GM23338 (cell line): ENCODE measurements around the gene NACA2. TPM values are rescaled to one million over a fixed set of nuclear protein-coding genes. Genes with fewer than 3 reads are reported as not detected.

Experiments
- ATAC-seq: fragments of 200-7000 bp; cut with Tn5 transposase; 3 replicates; pipeline ENCODE4 v1.9.1; 2020
- DNase-seq: peaks from one replicate; pipeline ENCODE4 v3.0.0-alpha.2; 2015; ENCODE audit warnings: low spot score
- H2AFZ ChIP-seq: fragments of 200-600 bp; sonication (generic); 2 replicates; pipeline ENCODE4 v1.8.0; 2016; ENCODE audit warnings: antibody characterized with exemption, mild to moderate bottlenecking, moderate library complexity
- H3F3A ChIP-seq: fragments of 200-600 bp; sonication (generic); replicated peaks from 2 replicates; pipeline ENCODE4 v1.8.0; 2017; ENCODE audit warnings: antibody characterized with exemption, mixed run types, low read depth
- H3K27ac ChIP-seq: fragments of 200-600 bp; sonication (generic); 2 replicates; pipeline ENCODE4 v1.6.1; 2016; ENCODE audit warnings: low read depth
- H3K27me3 ChIP-seq: fragments of 200-600 bp; sonication (generic); 2 replicates; pipeline ENCODE4 v1.8.0; 2016; ENCODE audit warnings: mild to moderate bottlenecking, mixed run types, moderate library complexity; ENCODE audit not compliant: insufficient read depth
- H3K36me3 ChIP-seq: fragments of 200-600 bp; sonication (generic); 2 replicates; pipeline ENCODE4 v1.8.0; 2016; ENCODE audit warnings: mild to moderate bottlenecking; ENCODE audit not compliant: insufficient read depth
- H3K4me1 ChIP-seq: fragments of 200-600 bp; sonication (generic); 2 replicates; pipeline ENCODE4 v1.8.0; 2016; ENCODE audit warnings: mild to moderate bottlenecking, moderate library complexity; ENCODE audit not compliant: insufficient read depth
- H3K4me2 ChIP-seq: fragments of 200-600 bp; sonication (generic); 2 replicates; pipeline ENCODE4 v1.7.1; 2017; ENCODE audit warnings: mixed run types
- H3K4me3 ChIP-seq: fragments of 200-600 bp; sonication (generic); 2 replicates; pipeline ENCODE4 v1.6.1; 2016; ENCODE audit warnings: mixed run types
- H3K79me2 ChIP-seq: fragments of 200-600 bp; sonication (generic); replicated peaks from 2 replicates; pipeline ENCODE4 v1.8.0; 2017; ENCODE audit warnings: mild to moderate bottlenecking; ENCODE audit not compliant: insufficient read depth
- H3K9me2 ChIP-seq: fragments of 200-600 bp; sonication (generic); 2 replicates; pipeline ENCODE4 v1.8.0; 2017; ENCODE audit not compliant: insufficient read depth
- H4K20me1 ChIP-seq: fragments of 200-600 bp; sonication (generic); replicated peaks from 2 replicates; pipeline ENCODE4 v1.8.0; 2017; ENCODE audit warnings: mild to moderate bottlenecking; ENCODE audit not compliant: insufficient read depth
- H3K27ac Mint-ChIP-seq: 2 replicates; pipeline ENCODE4 v1.8.0; 2020; ENCODE audit warnings: inconsistent platforms, mild to moderate bottlenecking, moderate library complexity, mixed read lengths
- H3K27me3 Mint-ChIP-seq: 3 replicates; pipeline ENCODE4 v1.8.0; 2022; ENCODE audit warnings: low read depth, mild to moderate bottlenecking, moderate library complexity, mixed read lengths, inconsistent platforms; ENCODE audit not compliant: insufficient read depth, poor library complexity
- H3K36me3 Mint-ChIP-seq: 3 replicates; pipeline ENCODE4 v1.8.0; 2021; ENCODE audit warnings: low read depth, mild to moderate bottlenecking, inconsistent platforms, moderate library complexity, mixed read lengths
- H3K4me1 Mint-ChIP-seq: 3 replicates; pipeline ENCODE4 v1.8.0; 2020; ENCODE audit warnings: mild to moderate bottlenecking, inconsistent platforms, mixed read lengths
- H3K4me3 Mint-ChIP-seq: 3 replicates; pipeline ENCODE4 v1.8.0; 2021; ENCODE audit warnings: moderate library complexity, mild to moderate bottlenecking, inconsistent platforms, mixed read lengths
- H3K9me3 Mint-ChIP-seq: 3 replicates; pipeline ENCODE4 v1.8.0; 2020; ENCODE audit warnings: moderate library complexity, mild to moderate bottlenecking, inconsistent platforms, mixed read lengths
- CREB1 ChIP-seq: fragments of 250-450 bp; sonication (Bioruptor Pico); IDR thresholded peaks from 2 replicates; pipeline ENCODE4 v1.5.0; 2020; ENCODE audit warnings: low read depth, mild to moderate bottlenecking, moderate library complexity
- EZH2phosphoT487 ChIP-seq: fragments of 200-600 bp; sonication (generic); IDR thresholded peaks from one replicate; pipeline ENCODE4 v1.8.1; 2018; ENCODE audit warnings: antibody characterized with exemption; ENCODE audit not compliant: unreplicated experiment
- POLR2AphosphoS5 ChIP-seq: IDR thresholded peaks from 2 replicates; pipeline ENCODE4 v1.6.1; 2016; ENCODE audit warnings: antibody characterized with exemption, low read depth
- STAT1 ChIP-seq: IDR thresholded peaks from one replicate; pipeline ENCODE4 v1.6.1; 2016; ENCODE audit warnings: antibody characterized with exemption; ENCODE audit not compliant: unreplicated experiment
- ZNF331 ChIP-seq: fragments of 250-450 bp; sonication (Bioruptor Pico); IDR thresholded peaks from 2 replicates; pipeline ENCODE4 v1.5.0; 2020; ENCODE audit warnings: low read depth, mild to moderate bottlenecking, moderate library complexity
- polyA plus RNA-seq: library from polyadenylated mRNA; unstranded; fragments of >200 nt; fragmentation: Nextera tagmentation; extraction: Ambion mirVana; gene quantifications from 2 replicates; pipeline ENCODE4 v1.2.1, GENCODE V29; 2016
- total RNA-seq: library from RNA; depleted of rRNA; stranded (reverse); fragments of >200 nt; shearing (Covaris generic); gene quantifications from 2 replicates; pipeline ENCODE4 v1.2.3, GENCODE V29; 2014
- TF ChIP-seq, protein P1 (sequence below): fragments of 250-450 bp; sonication (Bioruptor Pico); IDR thresholded peaks from 2 replicates; pipeline ENCODE4 v1.5.0; 2020; ENCODE audit warnings: mild to moderate bottlenecking, moderate library complexity

Gene NACA2
- total and polyA plus RNA-seq, 2 experiments from 2014 or later, result 0.65 TPM; not detected in 1

DNA sequence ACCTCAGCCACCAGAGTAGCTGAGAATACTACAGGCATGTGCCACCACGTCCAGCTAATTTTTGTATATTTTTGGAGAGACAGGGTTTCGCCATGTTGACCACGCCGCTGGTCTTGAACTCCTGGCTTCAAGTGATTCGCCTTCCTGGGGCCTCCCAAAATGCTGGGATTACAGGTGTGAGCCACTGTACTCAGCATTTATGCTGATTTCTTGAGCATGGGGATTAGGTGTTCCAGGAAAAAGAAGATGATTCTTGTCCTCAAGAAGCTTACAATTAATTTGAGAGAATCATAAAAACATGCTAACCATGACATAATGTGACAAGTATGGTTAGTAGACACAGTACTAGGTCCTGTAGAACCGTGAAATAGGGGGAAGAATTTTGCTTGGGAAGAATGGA, 30.9 kb downstream of the NACA2 start (continued):
- TF ChIP-seq STAT1 (no peak), POLR2AphosphoS5 (no peak), EZH2phosphoT487 (no peak)

- Mint-ChIP-seq H3K27me3 (peaks cover 6% of the 10 kb centered on the region), H3K36me3 (no peaks in the 10 kb centered on the region), H3K9me3 (peaks cover 3% of the 10 kb centered on the region; the same call in 1 of the 3 replicates), H3K27ac (no peak overlapping the region), H3K4me3 (no peak overlapping the region), H3K4me1 (no peaks in the 10 kb centered on the region)
- no peaks in the 10 kb centered on the region for H3K36me3 ChIP-seq
- H4K20me1 ChIP-seq, result no peaks in the 10 kb centered on the region
- H3K9me2 ChIP-seq, result no peaks in the 10 kb centered on the region
- no peak overlapping the region for H3K4me3 ChIP-seq
- no peak overlapping the region for H3K27ac ChIP-seq
- no peaks in the 10 kb centered on the region for H3K27me3 ChIP-seq
- ATAC-seq, result no peak
- H3K4me2 ChIP-seq, result no peak overlapping the region
- H3K4me1 ChIP-seq, result no peaks in the 10 kb centered on the region
- H3K79me2 ChIP-seq, result no peaks in the 10 kb centered on the region
- H3F3A ChIP-seq, result no peaks in the 10 kb centered on the region
- DNase-seq, result peak; percentile 3
- H2AFZ ChIP-seq, result peak overlapping the region; percentile 43; the same call in 1 of the 2 replicates
- no peak for TF ChIP-seq EZH2phosphoT487
- TF ChIP-seq POLR2AphosphoS5, result no peak
- TF ChIP-seq CREB1, result no peak
- TF ChIP-seq, protein P1, sequence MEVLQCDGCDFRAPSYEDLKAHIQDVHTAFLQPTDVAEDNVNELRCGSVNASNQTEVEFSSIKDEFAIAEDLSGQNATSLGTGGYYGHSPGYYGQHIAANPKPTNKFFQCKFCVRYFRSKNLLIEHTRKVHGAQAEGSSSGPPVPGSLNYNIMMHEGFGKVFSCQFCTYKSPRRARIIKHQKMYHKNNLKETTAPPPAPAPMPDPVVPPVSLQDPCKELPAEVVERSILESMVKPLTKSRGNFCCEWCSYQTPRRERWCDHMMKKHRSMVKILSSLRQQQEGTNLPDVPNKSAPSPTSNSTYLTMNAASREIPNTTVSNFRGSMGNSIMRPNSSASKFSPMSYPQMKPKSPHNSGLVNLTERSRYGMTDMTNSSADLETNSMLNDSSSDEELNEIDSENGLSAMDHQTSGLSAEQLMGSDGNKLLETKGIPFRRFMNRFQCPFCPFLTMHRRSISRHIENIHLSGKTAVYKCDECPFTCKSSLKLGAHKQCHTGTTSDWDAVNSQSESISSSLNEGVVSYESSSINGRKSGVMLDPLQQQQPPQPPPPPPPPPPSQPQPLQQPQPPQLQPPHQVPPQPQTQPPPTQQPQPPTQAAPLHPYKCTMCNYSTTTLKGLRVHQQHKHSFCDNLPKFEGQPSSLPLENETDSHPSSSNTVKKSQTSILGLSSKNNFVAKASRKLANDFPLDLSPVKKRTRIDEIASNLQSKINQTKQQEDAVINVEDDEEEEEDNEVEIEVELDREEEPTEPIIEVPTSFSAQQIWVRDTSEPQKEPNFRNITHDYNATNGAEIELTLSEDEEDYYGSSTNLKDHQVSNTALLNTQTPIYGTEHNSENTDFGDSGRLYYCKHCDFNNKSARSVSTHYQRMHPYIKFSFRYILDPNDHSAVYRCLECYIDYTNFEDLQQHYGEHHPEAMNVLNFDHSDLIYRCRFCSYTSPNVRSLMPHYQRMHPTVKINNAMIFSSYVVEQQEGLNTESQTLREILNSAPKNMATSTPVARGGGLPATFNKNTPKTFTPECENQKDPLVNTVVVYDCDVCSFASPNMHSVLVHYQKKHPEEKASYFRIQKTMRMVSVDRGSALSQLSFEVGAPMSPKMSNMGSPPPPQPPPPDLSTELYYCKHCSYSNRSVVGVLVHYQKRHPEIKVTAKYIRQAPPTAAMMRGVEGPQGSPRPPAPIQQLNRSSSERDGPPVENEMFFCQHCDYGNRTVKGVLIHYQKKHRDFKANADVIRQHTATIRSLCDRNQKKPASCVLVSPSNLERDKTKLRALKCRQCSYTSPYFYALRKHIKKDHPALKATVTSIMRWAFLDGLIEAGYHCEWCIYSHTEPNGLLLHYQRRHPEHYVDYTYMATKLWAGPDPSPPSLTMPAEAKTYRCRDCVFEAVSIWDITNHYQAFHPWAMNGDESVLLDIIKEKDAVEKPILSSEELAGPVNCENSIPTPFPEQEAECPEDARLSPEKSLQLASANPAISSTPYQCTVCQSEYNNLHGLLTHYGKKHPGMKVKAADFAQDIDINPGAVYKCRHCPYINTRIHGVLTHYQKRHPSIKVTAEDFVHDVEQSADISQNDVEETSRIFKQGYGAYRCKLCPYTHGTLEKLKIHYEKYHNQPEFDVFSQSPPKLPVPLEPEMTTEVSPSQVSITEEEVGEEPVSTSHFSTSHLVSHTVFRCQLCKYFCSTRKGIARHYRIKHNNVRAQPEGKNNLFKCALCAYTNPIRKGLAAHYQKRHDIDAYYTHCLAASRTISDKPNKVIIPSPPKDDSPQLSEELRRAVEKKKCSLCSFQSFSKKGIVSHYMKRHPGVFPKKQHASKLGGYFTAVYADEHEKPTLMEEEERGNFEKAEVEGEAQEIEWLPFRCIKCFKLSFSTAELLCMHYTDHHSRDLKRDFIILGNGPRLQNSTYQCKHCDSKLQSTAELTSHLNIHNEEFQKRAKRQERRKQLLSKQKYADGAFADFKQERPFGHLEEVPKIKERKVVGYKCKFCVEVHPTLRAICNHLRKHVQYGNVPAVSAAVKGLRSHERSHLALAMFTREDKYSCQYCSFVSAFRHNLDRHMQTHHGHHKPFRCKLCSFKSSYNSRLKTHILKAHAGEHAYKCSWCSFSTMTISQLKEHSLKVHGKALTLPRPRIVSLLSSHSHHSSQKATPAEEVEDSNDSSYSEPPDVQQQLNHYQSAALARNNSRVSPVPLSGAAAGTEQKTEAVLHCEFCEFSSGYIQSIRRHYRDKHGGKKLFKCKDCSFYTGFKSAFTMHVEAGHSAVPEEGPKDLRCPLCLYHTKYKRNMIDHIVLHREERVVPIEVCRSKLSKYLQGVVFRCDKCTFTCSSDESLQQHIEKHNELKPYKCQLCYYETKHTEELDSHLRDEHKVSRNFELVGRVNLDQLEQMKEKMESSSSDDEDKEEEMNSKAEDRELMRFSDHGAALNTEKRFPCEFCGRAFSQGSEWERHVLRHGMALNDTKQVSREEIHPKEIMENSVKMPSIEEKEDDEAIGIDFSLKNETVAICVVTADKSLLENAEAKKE (CRISPR knock-in tag), result no peak
- no peak for TF ChIP-seq ZNF331
Measured at GRCh38 chr17:61556224-61557188, 34.5 kb downstream of the NACA2 start.
